Measurements from ENCODE around the gene AFAP1.

- no peak for TF ChIP-seq CTCF (optimal IDR thresholded peaks at IDR 0.05 in 1 of 3, IDR thresholded peaks at IDR 0.05 in 1 of 3, conservative IDR thresholded peaks at IDR 0.05 in 1 of 3; ENCODE audit: extremely low read depth in 1 of 3, insufficient read depth in 2 of 3, low read length in 3 of 3)
- TF ChIP-seq EZH2 (IDR thresholded peaks at IDR 0.05; ENCODE audit: low read length), result no peak
Measured at GRCh38 chr4:7956270-7956808, 16.7 kb upstream of the AFAP1 start.
